ENCODE measurements around the gene PNMT.

GRCh38 chr17:39626171-39627046 is 41.8 kb upstream of the PNMT start, which contains the start of gene PPP1R1B:
- no peak for TF ChIP-seq CTCF (IDR thresholded peaks at IDR 0.05)
- TF ChIP-seq POLR2A (IDR thresholded peaks at IDR 0.05) = peak; percentile 82

All from transverse colon (tissue), 3 donors.